ENCODE measurements around the gene TNFSF4.

TNFSF4 gene

GRCh38 chr1:173206816-173207568 lies at the start of gene TNFSF4:
Gene TNFSF4, minus strand, starts transcription at chr1:173207331. Its CDS starts 155 bp downstream, at chr1:173207176.
- TF ChIP-seq GATA3 (IDR thresholded peaks at IDR 0.05; ENCODE audit: low read depth, low read length) (no peak), GATA2 (IDR thresholded peaks at IDR 0.05; ENCODE audit: low read depth, low read length) (no peak)

- TF ChIP-seq GATA3 (IDR thresholded peaks at IDR 0.05; ENCODE audit: low read depth, low read length) (no peak), GATA2 (IDR thresholded peaks at IDR 0.05; ENCODE audit: low read depth, low read length) (no peak)
These were observed 48.2 kb upstream of the TNFSF4 start for GRCh38 chr1:173255214-173255813.

- TF ChIP-seq GATA2 (IDR thresholded peaks at IDR 0.05; ENCODE audit: low read depth, low read length), result no peak
These were observed 45.9 kb upstream of the TNFSF4 start for GRCh38 chr1:173253046-173253445.

- no peak for TF ChIP-seq GATA2 (IDR thresholded peaks at IDR 0.05; ENCODE audit: low read depth, low read length)
- no peak for TF ChIP-seq GATA3 (IDR thresholded peaks at IDR 0.05; ENCODE audit: low read depth, low read length)
These were observed 42.2 kb upstream of the TNFSF4 start for GRCh38 chr1:173249349-173249748.

- TF ChIP-seq GATA3 (IDR thresholded peaks at IDR 0.05; ENCODE audit: low read depth, low read length) (no peak), GATA2 (IDR thresholded peaks at IDR 0.05; ENCODE audit: low read depth, low read length) (no peak)
These were observed 41.3 kb upstream of the TNFSF4 start for GRCh38 chr1:173248247-173248940.

GRCh38 chr1:173245892-173246291 lies 38.8 kb upstream of the TNFSF4 start:
- TF ChIP-seq GATA2 (IDR thresholded peaks at IDR 0.05; ENCODE audit: low read depth, low read length) (no peak), GATA3 (IDR thresholded peaks at IDR 0.05; ENCODE audit: low read depth, low read length) (no peak)

GRCh38 chr1:173243300-173243699 lies 36.2 kb upstream of the TNFSF4 start:
- TF ChIP-seq GATA2 (IDR thresholded peaks at IDR 0.05; ENCODE audit: low read depth, low read length) (no peak), GATA3 (IDR thresholded peaks at IDR 0.05; ENCODE audit: low read depth, low read length) (no peak)

GRCh38 chr1:173241528-173242347 lies 34.6 kb upstream of the TNFSF4 start:
- TF ChIP-seq GATA3 (IDR thresholded peaks at IDR 0.05; ENCODE audit: low read depth, low read length) (no peak), GATA2 (IDR thresholded peaks at IDR 0.05; ENCODE audit: low read depth, low read length) (no peak)

- TF ChIP-seq GATA2 (IDR thresholded peaks at IDR 0.05; ENCODE audit: low read depth, low read length) (no peak), GATA3 (IDR thresholded peaks at IDR 0.05; ENCODE audit: low read depth, low read length) (no peak)
These were observed 33.5 kb upstream of the TNFSF4 start for GRCh38 chr1:173240609-173241008.

- TF ChIP-seq GATA2 (IDR thresholded peaks at IDR 0.05; ENCODE audit: low read depth, low read length) (no peak), GATA3 (IDR thresholded peaks at IDR 0.05; ENCODE audit: low read depth, low read length) (no peak)
These were observed 31.9 kb upstream of the TNFSF4 start for GRCh38 chr1:173239058-173239457.

- TF ChIP-seq GATA3 (IDR thresholded peaks at IDR 0.05; ENCODE audit: low read depth, low read length), result no peak
- no peak for TF ChIP-seq GATA2 (IDR thresholded peaks at IDR 0.05; ENCODE audit: low read depth, low read length)
These were observed 27.8 kb upstream of the TNFSF4 start for GRCh38 chr1:173234899-173235298.

GRCh38 chr1:173224949-173225348 lies 17.8 kb upstream of the TNFSF4 start:
- no peak for TF ChIP-seq GATA3 (IDR thresholded peaks at IDR 0.05; ENCODE audit: low read depth, low read length)
- no peak for TF ChIP-seq GATA2 (IDR thresholded peaks at IDR 0.05; ENCODE audit: low read depth, low read length)

- TF ChIP-seq GATA3 (IDR thresholded peaks at IDR 0.05; ENCODE audit: low read depth, low read length) (no peak), GATA2 (IDR thresholded peaks at IDR 0.05; ENCODE audit: low read depth, low read length) (no peak)
These were observed 17.3 kb upstream of the TNFSF4 start for GRCh38 chr1:173224280-173224892.

- TF ChIP-seq GATA3 (IDR thresholded peaks at IDR 0.05; ENCODE audit: low read depth, low read length) (no peak), GATA2 (IDR thresholded peaks at IDR 0.05; ENCODE audit: low read depth, low read length) (no peak)
These were observed 15.9 kb upstream of the TNFSF4 start for GRCh38 chr1:173223031-173223380.

Measured in SH-SY5Y (cell line).